HepG2 (cell line): ENCODE results near the gene MSL3B.

Source experiments
- ATAC-seq: fragments of 200-7000 bp; cut with Tn5 transposase; 3 replicates; pipeline ENCODE4 v1.9.1; 2020; ENCODE audit warnings: mild to moderate bottlenecking, moderate library complexity
- BruUV-seq: library from RNA; stranded (reverse); fragments of 400-500 nt; replicated peaks from 2 replicates; lab custom pipeline; 2021; lab: Mats Ljungman, UMichigan
- CTCF ChIA-PET: fragments of 300-600 bp; formaldehyde crosslinking; extraction: SDS; loops from one replicate; lab custom pipeline; 2021; ENCODE audit warnings: low total read pairs, inconsistent platforms, low intra/inter-chr PET ratio; lab: Yijun Ruan, JAX
- POLR2A ChIA-PET: fragments of 350-600 bp; sonication (Branson Sonifier 250); formaldehyde crosslinking; loops from one replicate; lab custom pipeline; 2020; ENCODE audit warnings: antibody characterized with exemption, inconsistent platforms; lab: Yijun Ruan, JAX
- DNase-seq: peaks from one replicate; pipeline ENCODE4 v3.0.0-alpha.2; 2015; ENCODE audit warnings: low spot score
- FAIRE-seq: peaks from 3 replicates; lab custom pipeline; 2011; peaks lifted over from hg19 to GRCh38; lab: Jason Lieb, UNC
- H2AFZ ChIP-seq: one replicate; pipeline ENCODE4 v1.6.1; 2011; ENCODE audit warnings: low read length, inconsistent platforms
- H3K27ac ChIP-seq: fragments of 300-600 bp; 3 replicates; pipeline ENCODE4 v1.8.0; 2011; ENCODE audit warnings: mixed run types, mild to moderate bottlenecking, mixed read lengths, low read length, inconsistent platforms; ENCODE audit not compliant: insufficient read depth; ENCODE audit errors: extremely low read length
- H3K27me3 ChIP-seq, 2 experiments: fragments of 200-600 bp in 1 of 2; 2 replicates in 1 of 2; 3 replicates in 1 of 2; pipeline versions ENCODE4 v1.6.0 to v1.8.0; 2011; ENCODE audit warnings: low read length in 2 of 2, mild to moderate bottlenecking in 2 of 2, moderate library complexity in 2 of 2, inconsistent platforms in 1 of 2; ENCODE audit not compliant: insufficient read depth in 2 of 2, control insufficient read depth in 1 of 2
- H3K36me3 ChIP-seq, 2 experiments: fragments of 200-600 bp in 1 of 2; replicated peaks in 1 of 2; 2 replicates in 1 of 2; 3 replicates in 1 of 2; pipeline versions ENCODE4 v1.5.1 to v1.8.0; 2011; ENCODE audit warnings: low read length in 2 of 2, inconsistent platforms in 1 of 2; ENCODE audit not compliant: insufficient read depth in 2 of 2, control insufficient read depth in 1 of 2
- H3K4me1 ChIP-seq: 2 replicates; pipeline ENCODE4 v1.5.1; 2012; ENCODE audit warnings: low read length, inconsistent platforms; ENCODE audit not compliant: insufficient read depth
- H3K4me2 ChIP-seq: 2 replicates; pipeline ENCODE4 v1.6.0; 2011; ENCODE audit warnings: low read depth, low read length, inconsistent platforms
- H3K4me3 ChIP-seq, 3 experiments: fragments of 200-600 bp in 1 of 3; sonication (generic), shearing (Covaris generic) in 1 of 3; replicated peaks in 1 of 3; 2 replicates each; pipeline ENCODE4 v1.5.1; 2011 to 2016; ENCODE audit warnings: low read length in 3 of 3, inconsistent platforms in 2 of 3, low read depth in 2 of 3, mild to moderate bottlenecking in 2 of 3, control low read depth in 1 of 3, mixed read lengths in 1 of 3; ENCODE audit not compliant: insufficient read depth in 1 of 3
- H3K79me2 ChIP-seq: one replicate; pipeline ENCODE4 v1.6.1; 2011; ENCODE audit warnings: low read length, inconsistent platforms; ENCODE audit not compliant: insufficient read depth
- H3K9ac ChIP-seq: 2 replicates; pipeline ENCODE4 v1.6.0; 2011; ENCODE audit warnings: mild to moderate bottlenecking, low read depth, low read length, inconsistent platforms; ENCODE audit not compliant: insufficient read depth
- H3K9me3 ChIP-seq: 2 replicates; pipeline ENCODE4 v1.5.1; 2012; ENCODE audit warnings: mild to moderate bottlenecking, low read length
- H4K20me1 ChIP-seq: 2 replicates; pipeline ENCODE4 v1.6.0; 2011; ENCODE audit warnings: inconsistent platforms, mild to moderate bottlenecking, low read length, moderate library complexity; ENCODE audit not compliant: insufficient read depth
- ASH2L ChIP-seq: fragments of 300-600, 200-600 bp; sonication (generic); IDR thresholded peaks from 2 replicates; pipeline ENCODE4 v1.7.0; 2017; ENCODE audit warnings: low read depth, mild to moderate bottlenecking, moderate library complexity, mixed read lengths, low read length; ENCODE audit not compliant: insufficient read length
- ATF5 ChIP-seq: sonication (generic); formaldehyde crosslinking; IDR thresholded peaks from 2 replicates; pipeline ENCODE4 v1.4.0; 2020; ENCODE audit warnings: mild to moderate bottlenecking, low read depth, missing genetic modification reagents
- HNRNPLL ChIP-seq: fragments of 200-400 bp; formaldehyde crosslinking; IDR thresholded peaks from 2 replicates; pipeline ENCODE4 v1.6.1; 2017; ENCODE audit warnings: mild to moderate bottlenecking, low read depth, low read length; ENCODE audit not compliant: poor library complexity, severe bottlenecking
- IRX3 ChIP-seq: sonication (generic); formaldehyde crosslinking; IDR thresholded peaks from 2 replicates; pipeline ENCODE4 v1.8.1; 2023; ENCODE audit warnings: mild to moderate bottlenecking, low read depth, missing genetic modification reagents, borderline replicate concordance
- NCOA5 ChIP-seq: sonication (generic); formaldehyde crosslinking; IDR thresholded peaks from 2 replicates; pipeline ENCODE4 v1.4.0; 2020; ENCODE audit warnings: missing genetic modification reagents
- PCBP1 ChIP-seq: fragments of 200-400 bp; formaldehyde crosslinking; IDR thresholded peaks from 2 replicates; pipeline ENCODE4 v1.6.1; 2017; ENCODE audit warnings: mild to moderate bottlenecking, low read depth, low read length, borderline replicate concordance
- PHF20 ChIP-seq: sonication (generic); formaldehyde crosslinking; IDR thresholded peaks from 2 replicates; pipeline ENCODE4 v1.5.0; 2020; ENCODE audit warnings: mild to moderate bottlenecking, missing genetic modification reagents
- ZNF20 ChIP-seq: sonication (generic); formaldehyde crosslinking; IDR thresholded peaks from 2 replicates; pipeline ENCODE4 v1.4.0; 2020; ENCODE audit warnings: mild to moderate bottlenecking, moderate library complexity, missing genetic modification reagents
- ZNF589 ChIP-seq: sonication (generic); formaldehyde crosslinking; conservative IDR thresholded peaks from 2 replicates; pipeline ENCODE4 v1.8.0; 2022; ENCODE audit warnings: mild to moderate bottlenecking, moderate library complexity, missing genetic modification reagents
- ZNF615 ChIP-seq: sonication (generic); formaldehyde crosslinking; IDR thresholded peaks from 2 replicates; pipeline ENCODE4 v1.5.0; 2020; ENCODE audit warnings: mild to moderate bottlenecking, missing genetic modification reagents, borderline replicate concordance
- ZZZ3 ChIP-seq: sonication (generic); formaldehyde crosslinking; IDR thresholded peaks from 2 replicates; pipeline ENCODE4 v1.4.0; 2020; ENCODE audit warnings: missing genetic modification reagents, mild to moderate bottlenecking, borderline replicate concordance
- WGBS: methylation state at CpG from one replicate; pipeline ENCODE4 v1.1.6; 2017; ENCODE audit warnings: low lambda C conversion rate; 5-methylcytosine and 5-hydroxymethylcytosine counted together
- in situ Hi-C: cut with HindIII; loops from 2 replicates; pipeline ENCODE4 v1.10.0; 2017; ENCODE audit warnings: low pct_unique_long_range_greater_than_20kb; ENCODE audit not compliant: extremely low pct_ligation_motif_present
- intact Hi-C: fragments of 100-400 bp; cut with micrococcal nuclease; formaldehyde crosslinking; loops from one replicate; pipeline ENCODE4 v1.10.0; 2022; ENCODE audit not compliant: unreplicated experiment
- TF ChIP-seq, protein P1 (sequence below): sonication (generic); formaldehyde crosslinking; IDR thresholded peaks from 2 replicates; pipeline ENCODE4 v1.5.1; 2020; ENCODE audit warnings: mild to moderate bottlenecking, missing genetic modification reagents, borderline replicate concordance
- TF ChIP-seq, protein P2 (sequence below): sonication (generic); formaldehyde crosslinking; conservative IDR thresholded peaks from 2 replicates; pipeline ENCODE4 v1.8.0; 2022; ENCODE audit warnings: low read depth, missing genetic modification reagents
- TF ChIP-seq, protein P3 (sequence below): sonication (generic); formaldehyde crosslinking; IDR thresholded peaks from 2 replicates; pipeline ENCODE4 v1.4.0; 2020; ENCODE audit warnings: missing genetic modification reagents

Gene MSL3B

DNA sequence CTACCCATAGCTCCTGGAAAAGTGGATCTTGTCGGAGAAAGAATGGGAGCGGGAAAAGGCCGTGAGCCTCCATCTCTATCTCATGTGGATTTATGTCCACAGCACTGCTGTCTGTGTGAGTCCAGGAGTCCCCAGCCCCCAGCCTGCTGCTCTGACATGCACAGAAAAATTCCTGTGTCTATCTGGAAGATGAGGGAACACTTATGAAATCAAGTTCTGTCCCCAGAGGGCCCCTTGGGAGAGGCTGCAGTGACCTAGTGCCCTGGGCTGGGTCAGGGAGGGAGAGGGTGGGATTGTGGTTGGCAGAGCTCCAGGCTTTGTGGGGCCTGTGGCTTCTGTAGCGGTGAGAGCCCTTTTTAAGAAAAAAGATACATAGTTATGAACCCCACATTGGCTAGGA is 51.4 kb downstream of the MSL3B start:
- Histone ChIP-seq H3K27me3 (peaks cover 7 to 34% of the 10 kb centered on the region in 2 experiments; a peak in 4 of 5 replicates), H3K9ac (no peak overlapping the region), H4K20me1 (no peaks in the 10 kb centered on the region), H3K27ac (no peak overlapping the region), H3K4me3 (no peak overlapping the region), H3K79me2 (no peaks in the 10 kb centered on the region), H3K4me1 (peaks cover 23% of the 10 kb centered on the region), H3K36me3 (no peaks in the 10 kb centered on the region), H3K9me3 (no peaks in the 10 kb centered on the region), H3K4me2 (no peak overlapping the region), H2AFZ (no peak overlapping the region)
- in situ Hi-C loops (no loop called here), intact Hi-C loops (no loop called here)
- ATAC-seq, result no peak
- DNase-seq, result no peak
- FAIRE-seq, result no peak
- BruUV-seq, result no TSS peak
- ChIA-PET POLR2A (no interaction called here), CTCF (no interaction called here)
- WGBS, result 31% methylated on average over 4 of the region's 4 CpGs
- TF ChIP-seq NCOA5 (CRISPR knock-in tag) (no peak), ZNF20 (CRISPR knock-in tag) (no peak), ZZZ3 (CRISPR knock-in tag) (no peak), IRX3 (no peak), HNRNPLL (no peak), ATF5 (CRISPR knock-in tag) (no peak), ASH2L (no peak), ZNF589 (CRISPR knock-in tag) (no peak), PCBP1 (no peak), PHF20 (CRISPR knock-in tag) (no peak), ZNF615 (CRISPR knock-in tag) (no peak)
- TF ChIP-seq, protein P1, sequence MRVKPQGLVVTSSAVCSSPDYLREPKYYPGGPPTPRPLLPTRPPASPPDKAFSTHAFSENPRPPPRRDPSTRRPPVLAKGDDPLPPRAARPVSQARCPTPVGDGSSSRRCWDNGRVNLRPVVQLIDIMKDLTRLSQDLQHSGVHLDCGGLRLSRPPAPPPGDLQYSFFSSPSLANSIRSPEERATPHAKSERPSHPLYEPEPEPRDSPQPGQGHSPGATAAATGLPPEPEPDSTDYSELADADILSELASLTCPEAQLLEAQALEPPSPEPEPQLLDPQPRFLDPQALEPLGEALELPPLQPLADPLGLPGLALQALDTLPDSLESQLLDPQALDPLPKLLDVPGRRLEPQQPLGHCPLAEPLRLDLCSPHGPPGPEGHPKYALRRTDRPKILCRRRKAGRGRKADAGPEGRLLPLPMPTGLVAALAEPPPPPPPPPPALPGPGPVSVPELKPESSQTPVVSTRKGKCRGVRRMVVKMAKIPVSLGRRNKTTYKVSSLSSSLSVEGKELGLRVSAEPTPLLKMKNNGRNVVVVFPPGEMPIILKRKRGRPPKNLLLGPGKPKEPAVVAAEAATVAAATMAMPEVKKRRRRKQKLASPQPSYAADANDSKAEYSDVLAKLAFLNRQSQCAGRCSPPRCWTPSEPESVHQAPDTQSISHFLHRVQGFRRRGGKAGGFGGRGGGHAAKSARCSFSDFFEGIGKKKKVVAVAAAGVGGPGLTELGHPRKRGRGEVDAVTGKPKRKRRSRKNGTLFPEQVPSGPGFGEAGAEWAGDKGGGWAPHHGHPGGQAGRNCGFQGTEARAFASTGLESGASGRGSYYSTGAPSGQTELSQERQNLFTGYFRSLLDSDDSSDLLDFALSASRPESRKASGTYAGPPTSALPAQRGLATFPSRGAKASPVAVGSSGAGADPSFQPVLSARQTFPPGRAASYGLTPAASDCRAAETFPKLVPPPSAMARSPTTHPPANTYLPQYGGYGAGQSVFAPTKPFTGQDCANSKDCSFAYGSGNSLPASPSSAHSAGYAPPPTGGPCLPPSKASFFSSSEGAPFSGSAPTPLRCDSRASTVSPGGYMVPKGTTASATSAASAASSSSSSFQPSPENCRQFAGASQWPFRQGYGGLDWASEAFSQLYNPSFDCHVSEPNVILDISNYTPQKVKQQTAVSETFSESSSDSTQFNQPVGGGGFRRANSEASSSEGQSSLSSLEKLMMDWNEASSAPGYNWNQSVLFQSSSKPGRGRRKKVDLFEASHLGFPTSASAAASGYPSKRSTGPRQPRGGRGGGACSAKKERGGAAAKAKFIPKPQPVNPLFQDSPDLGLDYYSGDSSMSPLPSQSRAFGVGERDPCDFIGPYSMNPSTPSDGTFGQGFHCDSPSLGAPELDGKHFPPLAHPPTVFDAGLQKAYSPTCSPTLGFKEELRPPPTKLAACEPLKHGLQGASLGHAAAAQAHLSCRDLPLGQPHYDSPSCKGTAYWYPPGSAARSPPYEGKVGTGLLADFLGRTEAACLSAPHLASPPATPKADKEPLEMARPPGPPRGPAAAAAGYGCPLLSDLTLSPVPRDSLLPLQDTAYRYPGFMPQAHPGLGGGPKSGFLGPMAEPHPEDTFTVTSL (CRISPR knock-in tag), result no peak
- TF ChIP-seq, protein P2, sequence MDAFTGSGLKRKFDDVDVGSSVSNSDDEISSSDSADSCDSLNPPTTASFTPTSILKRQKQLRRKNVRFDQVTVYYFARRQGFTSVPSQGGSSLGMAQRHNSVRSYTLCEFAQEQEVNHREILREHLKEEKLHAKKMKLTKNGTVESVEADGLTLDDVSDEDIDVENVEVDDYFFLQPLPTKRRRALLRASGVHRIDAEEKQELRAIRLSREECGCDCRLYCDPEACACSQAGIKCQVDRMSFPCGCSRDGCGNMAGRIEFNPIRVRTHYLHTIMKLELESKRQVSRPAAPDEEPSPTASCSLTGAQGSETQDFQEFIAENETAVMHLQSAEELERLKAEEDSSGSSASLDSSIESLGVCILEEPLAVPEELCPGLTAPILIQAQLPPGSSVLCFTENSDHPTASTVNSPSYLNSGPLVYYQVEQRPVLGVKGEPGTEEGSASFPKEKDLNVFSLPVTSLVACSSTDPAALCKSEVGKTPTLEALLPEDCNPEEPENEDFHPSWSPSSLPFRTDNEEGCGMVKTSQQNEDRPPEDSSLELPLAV (CRISPR knock-in tag), result no peak
- TF ChIP-seq, protein P3, sequence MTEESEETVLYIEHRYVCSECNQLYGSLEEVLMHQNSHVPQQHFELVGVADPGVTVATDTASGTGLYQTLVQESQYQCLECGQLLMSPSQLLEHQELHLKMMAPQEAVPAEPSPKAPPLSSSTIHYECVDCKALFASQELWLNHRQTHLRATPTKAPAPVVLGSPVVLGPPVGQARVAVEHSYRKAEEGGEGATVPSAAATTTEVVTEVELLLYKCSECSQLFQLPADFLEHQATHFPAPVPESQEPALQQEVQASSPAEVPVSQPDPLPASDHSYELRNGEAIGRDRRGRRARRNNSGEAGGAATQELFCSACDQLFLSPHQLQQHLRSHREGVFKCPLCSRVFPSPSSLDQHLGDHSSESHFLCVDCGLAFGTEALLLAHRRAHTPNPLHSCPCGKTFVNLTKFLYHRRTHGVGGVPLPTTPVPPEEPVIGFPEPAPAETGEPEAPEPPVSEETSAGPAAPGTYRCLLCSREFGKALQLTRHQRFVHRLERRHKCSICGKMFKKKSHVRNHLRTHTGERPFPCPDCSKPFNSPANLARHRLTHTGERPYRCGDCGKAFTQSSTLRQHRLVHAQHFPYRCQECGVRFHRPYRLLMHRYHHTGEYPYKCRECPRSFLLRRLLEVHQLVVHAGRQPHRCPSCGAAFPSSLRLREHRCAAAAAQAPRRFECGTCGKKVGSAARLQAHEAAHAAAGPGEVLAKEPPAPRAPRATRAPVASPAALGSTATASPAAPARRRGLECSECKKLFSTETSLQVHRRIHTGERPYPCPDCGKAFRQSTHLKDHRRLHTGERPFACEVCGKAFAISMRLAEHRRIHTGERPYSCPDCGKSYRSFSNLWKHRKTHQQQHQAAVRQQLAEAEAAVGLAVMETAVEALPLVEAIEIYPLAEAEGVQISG, result no peak
